H1 (cell line): ENCODE results near the gene GALNT11. TPM values are rescaled to one million over a fixed set of nuclear protein-coding genes. Genes with fewer than 3 reads are reported as not detected.
"Not testable (repeated sequence)": the region's sequence is repeated elsewhere in the genome, so short reads cannot be mapped to it uniquely, and the experiment has no call there.

ENCODE experiments used
- CTCF ChIA-PET: fragments of 300-600 bp; sonication (Branson Sonifier 250); formaldehyde crosslinking; loops from one replicate; lab custom pipeline; 2021; ENCODE audit not compliant: partially characterized antibody; lab: Charles Lee
- POLR2A ChIA-PET: fragments of 300-600 bp; sonication (Branson Sonifier 250); formaldehyde crosslinking; loops from one replicate; lab custom pipeline; 2021; ENCODE audit warnings: inconsistent platforms; ENCODE audit not compliant: partially characterized antibody; lab: Charles Lee
- DNase-seq, 2 experiments: peaks; one replicate each; pipeline versions ENCODE4 v3.0.0 to v3.0.0-alpha.2; 2010 to 2022; ENCODE audit warnings: low spot score in 2 of 2, low read depth in 1 of 2, mixed read lengths in 1 of 2
- FAIRE-seq: peaks from 2 replicates; lab custom pipeline; 2011; peaks lifted over from hg19 to GRCh38; lab: Jason Lieb, UNC
- H2AFZ ChIP-seq: 2 replicates; pipeline ENCODE4 v1.8.1; 2012; ENCODE audit warnings: low read length, inconsistent platforms
- H2AK5ac ChIP-seq: 2 replicates; pipeline ENCODE4 v1.6.1; 2013; ENCODE audit warnings: low read depth, low read length
- H2BK120ac ChIP-seq: replicated peaks from 2 replicates; pipeline ENCODE3; 2013; ENCODE audit warnings: low read depth, low read length, inconsistent platforms
- H2BK12ac ChIP-seq: 2 replicates; pipeline ENCODE4 v1.6.1; 2013; ENCODE audit warnings: low read depth, low read length
- H2BK15ac ChIP-seq: 2 replicates; pipeline ENCODE4 v1.6.1; 2013; ENCODE audit warnings: low read length
- H2BK20ac ChIP-seq: 2 replicates; pipeline ENCODE4 v1.6.1; 2013; ENCODE audit warnings: low read length
- H2BK5ac ChIP-seq: 2 replicates; pipeline ENCODE4 v1.6.1; 2013; ENCODE audit warnings: low read depth, low read length
- H3K14ac ChIP-seq: 2 replicates; pipeline ENCODE4 v1.6.1; 2013; ENCODE audit warnings: inconsistent platforms; ENCODE audit not compliant: insufficient read length
- H3K18ac ChIP-seq: 2 replicates; pipeline ENCODE4 v1.6.1; 2013; ENCODE audit warnings: low read length; ENCODE audit errors: extremely low read depth
- H3K23ac ChIP-seq: 2 replicates; pipeline ENCODE4 v1.6.1; 2013; ENCODE audit warnings: inconsistent platforms; ENCODE audit not compliant: insufficient read length
- H3K23me2 ChIP-seq: 2 replicates; pipeline ENCODE4 v1.6.1; 2013; ENCODE audit warnings: low read depth, low read length
- H3K27ac ChIP-seq: 2 replicates; pipeline ENCODE4 v1.6.1; 2011; ENCODE audit warnings: low read depth, low read length, inconsistent platforms
- H3K27me3 ChIP-seq, 4 experiments: replicated peaks in 1 of 4; 1 replicate in 1 of 4; 2 replicates in 3 of 4; pipeline versions ENCODE4 v1.6.1 to v1.8.1; 2011 to 2013; ENCODE audit warnings: low read length in 3 of 4, mild to moderate bottlenecking in 3 of 4, inconsistent platforms in 2 of 4, mixed read lengths in 2 of 4, moderate library complexity in 1 of 4; ENCODE audit not compliant: control insufficient read depth in 3 of 4, insufficient read depth in 3 of 4; ENCODE audit errors: extremely low read depth in 1 of 4
- H3K36me3 ChIP-seq, 4 experiments: 2 replicates each; pipeline versions ENCODE4 v1.6.1 to v1.8.1; 2011 to 2013; ENCODE audit warnings: mild to moderate bottlenecking in 4 of 4, low read length in 3 of 4, moderate library complexity in 2 of 4, control low read depth in 1 of 4, inconsistent platforms in 1 of 4; ENCODE audit not compliant: insufficient read depth in 4 of 4, control insufficient read depth in 2 of 4
- H3K4ac ChIP-seq: replicated peaks from 2 replicates; pipeline ENCODE3; 2013; ENCODE audit warnings: low read length, low read depth, mixed read lengths, inconsistent platforms; ENCODE audit not compliant: insufficient read length
- H3K4me1 ChIP-seq, 4 experiments: replicated peaks in 1 of 4; 1 replicate in 1 of 4; 2 replicates in 3 of 4; pipeline versions ENCODE4 v1.6.1 to v1.8.1; 2011 to 2013; ENCODE audit warnings: low read length in 3 of 4, inconsistent platforms in 2 of 4, mixed read lengths in 1 of 4; ENCODE audit not compliant: insufficient read depth in 4 of 4, control insufficient read depth in 3 of 4
- H3K4me2 ChIP-seq, 2 experiments: 2 replicates each; pipeline versions ENCODE4 v1.6.1 to v1.8.1; 2011 to 2013; ENCODE audit warnings: low read depth in 2 of 2, low read length in 2 of 2, control low read depth in 1 of 2, inconsistent platforms in 1 of 2, mild to moderate bottlenecking in 1 of 2; ENCODE audit not compliant: insufficient read depth in 1 of 2
- H3K4me3 ChIP-seq, 4 experiments: fragments of 200-600, 300-600 bp in 1 of 4; sonication (generic), shearing (Covaris generic), sonication (Bioruptor Twin) in 1 of 4; 2 replicates each; pipeline versions ENCODE4 v1.5.1 to v1.8.1; 2011 to 2016; ENCODE audit warnings: low read length in 4 of 4, low read depth in 3 of 4, control low read depth in 2 of 4, inconsistent platforms in 2 of 4, mild to moderate bottlenecking in 2 of 4, mixed read lengths in 1 of 4, moderate library complexity in 1 of 4; ENCODE audit not compliant: insufficient read depth in 2 of 4; ENCODE audit errors: extremely low read depth in 1 of 4
- H3K56ac ChIP-seq: replicated peaks from 2 replicates; pipeline ENCODE3; 2013; ENCODE audit warnings: low read depth, mild to moderate bottlenecking, mixed read lengths, low read length, inconsistent platforms; ENCODE audit not compliant: insufficient read length
- H3K79me1 ChIP-seq: 2 replicates; pipeline ENCODE4 v1.6.1; 2013; ENCODE audit warnings: low read depth, low read length, control low read depth
- H3K79me2 ChIP-seq, 2 experiments: 2 replicates each; pipeline versions ENCODE4 v1.6.1 to v1.8.1; 2012 to 2013; ENCODE audit warnings: low read length in 2 of 2, mild to moderate bottlenecking in 2 of 2, inconsistent platforms in 1 of 2; ENCODE audit not compliant: insufficient read depth in 2 of 2, control insufficient read depth in 1 of 2
- H3K9ac ChIP-seq, 4 experiments: replicated peaks in 1 of 4; 1 replicate in 1 of 4; 2 replicates in 3 of 4; pipeline versions ENCODE4 v1.6.1 to v1.8.1; 2011 to 2013; ENCODE audit warnings: low read depth in 3 of 4, low read length in 3 of 4, control low read depth in 2 of 4, mild to moderate bottlenecking in 2 of 4, moderate library complexity in 2 of 4, inconsistent platforms in 1 of 4; ENCODE audit errors: extremely low read depth in 1 of 4
- H3K9me3 ChIP-seq, 2 experiments: 2 replicates each; pipeline versions ENCODE4 v1.6.1 to v1.8.1; 2012 to 2013; ENCODE audit warnings: mild to moderate bottlenecking in 2 of 2, moderate library complexity in 2 of 2, control low read depth in 1 of 2, inconsistent platforms in 1 of 2, low read depth in 1 of 2, low read length in 1 of 2, mixed read lengths in 1 of 2; ENCODE audit not compliant: insufficient read depth in 2 of 2
- H4K20me1 ChIP-seq, 2 experiments: replicated peaks in 1 of 2; 2 replicates each; pipeline versions ENCODE3 to v1.8.1; 2011 to 2013; ENCODE audit warnings: inconsistent platforms in 2 of 2, low read length in 2 of 2, mild to moderate bottlenecking in 1 of 2; ENCODE audit not compliant: insufficient read depth in 2 of 2, control insufficient read depth in 1 of 2
- H4K5ac ChIP-seq: 2 replicates; pipeline ENCODE4 v1.6.1; 2013; ENCODE audit warnings: low read length, low read depth, mixed read lengths, inconsistent platforms; ENCODE audit not compliant: insufficient read length
- H4K8ac ChIP-seq: 2 replicates; pipeline ENCODE4 v1.8.0; 2013; ENCODE audit warnings: mild to moderate bottlenecking, moderate library complexity, low read length, inconsistent platforms; ENCODE audit not compliant: insufficient read depth; ENCODE audit errors: extremely low read depth
- H4K91ac ChIP-seq: replicated peaks from 2 replicates; pipeline ENCODE3; 2013; ENCODE audit warnings: low read length, mixed read lengths, inconsistent platforms; ENCODE audit not compliant: insufficient read length
- WGBS, 2 experiments: shearing (Covaris generic) in 1 of 2; methylation state at CpG; one replicate each; pipeline versions ENCODE4 v1.1.6 to v1.1.7; 2013 to 2015; ENCODE audit warnings: low lambda C conversion rate in 2 of 2, mixed read lengths in 2 of 2, inconsistent platforms in 1 of 2, low coverage in 1 of 2, missing lambda C conversion rate in 1 of 2; ENCODE audit not compliant: insufficient replicate concordance in 2 of 2, insufficient coverage in 1 of 2, insufficient read length in 1 of 2; ENCODE audit errors: extremely low coverage in 1 of 2, missing lambda C conversion rate in 1 of 2; 5-methylcytosine and 5-hydroxymethylcytosine counted together
- polyA plus RNA-seq, 7 experiments: library from polyadenylated mRNA; depleted of rRNA in 3 of 7; stranded (reverse) in 5 of 7; unstranded in 2 of 7; fragments of >200 nt in 5 of 7; fragments of 200-250 nt in 2 of 7; gene quantifications; 1 replicate in 5 of 7; 2 replicates in 1 of 7; 4 replicates in 1 of 7; pipeline versions ENCODE4 v1.2.1 to v1.2.3, GENCODE V29; 2011 to 2013; ENCODE audit warnings: missing spikeins in 2 of 7, mixed read lengths in 2 of 7
- total RNA-seq: library from RNA; stranded (reverse); fragmentation: NEBNext Ultra II Directional; extraction: Animal tissue kit (Norgen Biotek cat#: 25700); gene quantifications from 2 replicates; pipeline ENCODE4 v1.2.1, GENCODE V29; 2021

GALNT11 gene
- total and polyA plus RNA-seq, 2 of the 8 experiments (the other 6 are each of a cell fraction or from before 2014, with no cell fraction given), result 20.5 to 23.2 TPM

DNA sequence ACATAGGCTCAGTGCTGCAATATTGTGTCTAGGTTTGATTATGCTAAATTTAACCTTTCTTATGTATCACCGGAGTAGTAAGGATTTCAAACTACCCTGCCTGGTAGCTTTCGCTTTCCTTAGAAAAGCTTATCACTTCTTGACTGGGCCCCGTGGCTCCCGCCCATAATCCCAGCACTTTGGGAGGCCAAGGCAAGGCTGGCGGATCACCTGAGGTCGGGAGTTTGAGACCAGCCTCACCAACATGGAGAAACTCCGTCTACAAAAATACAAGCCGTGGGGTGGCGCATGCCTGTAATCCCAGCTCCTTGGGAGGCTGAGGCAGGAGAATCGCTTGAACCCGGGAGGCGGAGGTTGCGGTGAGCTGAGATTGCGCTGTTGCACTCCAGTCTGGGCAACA is 49.9 kb downstream of the GALNT11 start:
- H2AFZ ChIP-seq, H3K56ac ChIP-seq, H2BK120ac ChIP-seq, H2BK20ac ChIP-seq, H4K91ac ChIP-seq, H3K4me3 ChIP-seq, H3K9ac ChIP-seq, FAIRE-seq, H2AK5ac ChIP-seq, DNase-seq, H3K14ac ChIP-seq, H3K27me3 ChIP-seq, H2BK5ac ChIP-seq, H4K20me1 ChIP-seq, H2BK15ac ChIP-seq, H3K79me1 ChIP-seq, H3K36me3 ChIP-seq, H3K4me2 ChIP-seq, H3K18ac ChIP-seq, H3K23me2 ChIP-seq, H4K8ac ChIP-seq, H3K79me2 ChIP-seq, H3K4ac ChIP-seq, H3K23ac ChIP-seq, H4K5ac ChIP-seq, H3K9me3 ChIP-seq, H3K27ac ChIP-seq: not testable (repeated sequence)
- 89% methylated on average over 14 of the region's 14 CpGs; no CpG with 5 or more reads in 1 of the 2 experiments for WGBS, 2 experiments
- ChIA-PET POLR2A (interaction anchor here (0.9 kb wide), 1 partner anchor 9 kb away, joined by 3 read pairs; no protein-coding TSS in a partner anchor), CTCF (interaction anchor here (0.6 to 2.5 kb wide), 27 partner anchors 10 to 832 kb away, joined by 3 to 8 read pairs (median 4); no protein-coding TSS in a partner anchor)
- peaks cover 1 to 23% (median 17%) of the 10 kb centered on the region in 4 experiments; a peak in 6 of 7 replicates for H3K4me1 ChIP-seq
- H2BK12ac ChIP-seq, result 0 out of 2 replicates have a peak overlapping the region, but pooled peaks have one; percentile 44
